GDM1 (cell line): Measurements from ENCODE around the gene MTMR10.

Source experiments
- DNase-seq: peaks from one replicate; lab custom pipeline; 2025; lab: John Stamatoyannopoulos, UW

Gene MTMR10

DNA sequence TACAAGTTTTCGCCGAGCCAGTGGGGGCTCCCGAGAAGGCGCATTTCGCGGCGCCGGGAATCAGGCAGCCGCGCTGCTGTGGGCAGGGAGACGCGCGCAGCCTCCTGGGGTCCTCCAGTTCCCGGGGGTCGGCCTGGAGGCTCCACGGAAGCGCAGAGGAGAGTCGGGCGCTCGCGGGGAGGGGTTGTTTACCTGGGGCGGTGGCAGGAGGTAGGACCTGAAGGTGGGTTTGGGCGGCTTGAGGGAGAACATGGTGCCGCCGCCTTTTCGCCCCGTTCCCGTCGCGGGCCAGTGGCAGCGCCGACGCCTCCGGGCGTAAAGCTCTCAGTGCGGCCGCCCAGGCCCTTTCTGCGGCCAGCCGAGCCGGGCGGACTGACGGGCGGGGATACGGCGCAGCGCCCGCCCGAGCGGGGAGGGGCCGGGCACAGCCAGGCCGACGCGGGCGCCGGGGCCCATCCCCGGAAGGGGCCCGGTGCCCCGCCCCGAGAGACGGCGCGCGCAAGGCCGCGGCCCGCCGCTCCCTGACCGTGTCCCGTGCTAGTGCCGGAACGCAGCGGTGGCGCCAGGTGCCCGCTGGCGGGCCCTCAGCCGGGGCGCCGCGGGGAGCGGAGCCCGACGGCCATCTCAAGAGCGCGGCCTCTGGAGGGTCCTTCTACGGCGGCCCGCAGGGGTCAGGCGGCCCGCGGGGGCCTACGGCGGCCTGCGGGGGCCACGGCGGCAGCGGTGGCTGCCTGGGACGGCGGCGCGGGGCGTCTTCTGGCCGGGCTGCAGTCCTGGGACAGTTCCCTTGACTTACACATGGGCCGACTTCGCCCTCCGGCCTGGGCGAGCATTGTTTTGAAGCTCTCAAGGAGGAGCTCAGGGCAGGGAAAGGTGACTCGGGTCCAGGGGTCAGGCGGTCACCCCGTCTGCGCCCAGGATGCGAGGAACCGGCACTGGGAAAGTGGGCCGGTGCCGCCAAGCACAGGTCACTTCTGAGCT lies at the start of gene MTMR10:
MTMR10 (minus strand) TSS at position 374 of the 981 bp plus-strand sequence; CDS start at position 252, 122 bp downstream.
- DNase-seq: peak; percentile 79

GRCh38 chr15:31040611-31041010 lies 49.2 kb upstream of the MTMR10 start:
- DNase-seq: no peak

GRCh38 chr15:31039961-31040360 lies 48.5 kb upstream of the MTMR10 start:
- no peak for DNase-seq

GRCh38 chr15:31037731-31038477 lies 46.5 kb upstream of the MTMR10 start:
- DNase-seq: no peak

DNA sequence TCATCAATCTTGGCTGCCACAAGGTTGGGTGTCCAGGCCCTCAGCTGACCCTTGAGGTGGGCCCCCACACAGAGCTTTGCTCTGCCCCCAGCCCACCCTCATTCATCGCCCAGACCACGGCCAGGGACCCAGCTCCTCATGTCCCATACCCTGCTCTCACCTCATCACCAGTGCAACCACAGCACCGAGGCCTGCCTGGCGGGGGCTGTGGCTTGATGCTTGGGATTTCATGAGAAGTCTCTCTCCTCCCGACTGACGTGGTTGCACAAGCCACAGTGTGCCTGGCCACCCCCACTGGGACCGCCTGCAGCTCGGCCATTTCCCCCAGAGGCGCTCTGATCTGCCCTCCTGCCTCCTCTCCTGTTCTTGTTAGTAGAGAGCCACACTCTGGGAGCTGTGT lies 45.4 kb upstream of the MTMR10 start:
- no peak for DNase-seq

DNA sequence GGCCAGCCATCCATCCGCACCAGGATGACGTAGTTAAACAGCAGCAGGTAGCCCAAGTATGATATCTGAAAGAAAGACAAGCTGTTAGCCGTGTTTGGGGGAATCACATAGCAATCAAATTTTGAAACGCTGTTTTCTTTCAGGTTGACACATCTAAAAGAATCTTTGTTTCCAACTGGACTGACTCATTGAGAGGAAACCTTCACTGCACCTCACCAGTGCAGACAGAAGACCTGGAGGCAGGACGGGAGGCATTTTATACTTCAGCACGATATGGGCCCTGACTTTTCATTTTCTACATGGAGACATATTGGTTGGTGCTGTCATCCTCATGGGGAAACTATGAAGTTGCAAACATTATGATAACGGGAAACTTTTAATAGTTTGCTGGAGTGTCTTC lies 44.2 kb upstream of the MTMR10 start:
- no peak for DNase-seq

- no peak for DNase-seq
Observed at GRCh38 chr15:31034152-31034551, 42.7 kb upstream of the MTMR10 start.

GRCh38 chr15:31032961-31033371 lies 41.5 kb upstream of the MTMR10 start:
- no peak for DNase-seq

- no peak for DNase-seq
Observed at GRCh38 chr15:31031471-31032067, 40.1 kb upstream of the MTMR10 start.

DNA sequence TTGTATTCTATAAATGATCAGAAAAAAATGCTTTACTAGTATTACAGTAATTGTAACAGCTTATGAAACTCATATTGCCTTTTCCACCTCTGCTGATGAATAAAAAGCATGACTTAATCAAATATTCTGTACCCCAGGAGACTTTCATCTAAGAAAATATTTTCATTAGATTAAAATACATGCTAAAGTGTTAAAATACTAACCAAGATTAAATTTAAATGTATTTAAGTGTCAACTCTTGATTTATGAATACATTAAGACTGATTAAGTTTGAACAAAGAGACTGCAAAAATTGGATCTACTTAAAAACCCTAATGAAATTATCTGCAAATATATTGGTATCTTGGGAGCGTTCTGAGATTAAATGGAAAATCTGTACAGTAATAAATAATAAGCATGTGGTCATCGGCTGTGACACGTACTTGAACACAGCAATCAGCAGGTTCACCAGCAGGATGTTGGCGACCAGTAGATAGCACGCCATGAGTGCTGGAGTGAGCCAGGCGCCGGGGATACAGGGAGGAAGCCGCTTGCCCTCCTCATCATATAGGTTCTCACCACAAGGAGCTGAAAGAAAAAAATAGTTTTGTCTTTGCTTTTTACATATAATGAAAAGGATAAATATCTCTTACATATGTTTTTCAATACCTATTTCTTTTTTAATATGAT lies 36.6 kb upstream of the MTMR10 start:
- no peak for DNase-seq

- no peak for DNase-seq
Observed at GRCh38 chr15:31025996-31026395, 34.6 kb upstream of the MTMR10 start.

DNA sequence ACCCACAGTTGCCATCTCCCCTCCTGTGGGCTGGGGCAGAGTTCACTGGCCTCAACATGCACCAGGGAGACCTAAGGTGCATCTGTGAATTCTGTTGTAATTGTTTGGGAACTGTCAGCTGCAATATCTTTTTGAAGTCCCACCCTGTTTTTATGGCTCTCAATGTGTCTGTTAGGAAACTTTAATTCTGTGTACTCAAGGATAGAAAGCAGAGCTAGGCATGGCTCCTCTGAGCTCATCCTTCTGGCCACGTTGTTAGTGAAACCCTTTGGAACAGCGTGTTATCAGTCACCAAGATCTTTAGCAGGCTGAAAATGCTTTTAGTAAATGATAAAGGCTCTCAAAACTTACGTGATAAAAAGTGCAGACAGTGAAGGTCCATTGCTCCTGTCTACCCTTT lies 33.6 kb upstream of the MTMR10 start:
- DNase-seq: no peak

DNA sequence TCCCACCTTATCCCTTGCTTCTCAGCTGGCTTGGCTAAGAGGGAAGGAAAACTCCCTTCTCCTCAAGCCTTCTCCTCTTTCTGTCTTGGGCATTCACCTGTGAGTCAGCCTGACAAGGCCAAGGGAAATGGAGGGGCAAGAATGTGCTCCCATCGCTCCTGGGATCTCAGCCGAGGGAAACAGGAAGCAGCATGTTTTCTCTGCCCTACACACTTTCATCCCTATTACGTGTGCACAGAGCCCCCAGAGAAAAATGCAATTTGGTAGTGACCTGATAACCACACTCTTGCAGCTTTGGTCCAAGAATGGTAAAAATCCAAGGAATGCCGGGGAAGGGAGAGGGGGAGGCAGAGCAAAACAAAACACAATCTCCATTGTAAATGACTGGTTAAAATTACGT lies 32.9 kb upstream of the MTMR10 start:
- DNase-seq: no peak

GRCh38 chr15:31023841-31024240 lies 32.4 kb upstream of the MTMR10 start:
- DNase-seq: no peak

GRCh38 chr15:31021067-31021665 lies 29.7 kb upstream of the MTMR10 start:
- no peak for DNase-seq

- DNase-seq: no peak
Observed at GRCh38 chr15:31020542-31020941, 29.1 kb upstream of the MTMR10 start.

DNA sequence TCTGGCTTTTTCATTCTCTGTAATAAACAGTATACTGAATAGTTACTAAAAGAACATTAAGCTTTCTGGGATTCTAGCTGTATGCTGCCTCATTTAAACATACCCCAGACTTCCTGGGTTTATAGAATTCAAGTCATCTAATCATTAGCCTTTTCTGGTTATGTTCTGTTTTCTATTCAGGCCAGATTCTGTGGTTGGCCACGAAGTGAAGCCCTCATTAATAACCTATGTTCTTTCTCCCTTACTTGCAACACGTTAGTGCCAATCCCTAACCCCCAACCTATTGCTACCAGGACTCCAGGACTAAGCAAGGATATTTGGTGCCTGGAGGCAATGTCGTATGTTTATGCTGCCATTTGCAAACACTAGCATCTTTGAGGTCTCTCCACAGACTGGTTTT lies 28.6 kb upstream of the MTMR10 start:
- no peak for DNase-seq

DNA sequence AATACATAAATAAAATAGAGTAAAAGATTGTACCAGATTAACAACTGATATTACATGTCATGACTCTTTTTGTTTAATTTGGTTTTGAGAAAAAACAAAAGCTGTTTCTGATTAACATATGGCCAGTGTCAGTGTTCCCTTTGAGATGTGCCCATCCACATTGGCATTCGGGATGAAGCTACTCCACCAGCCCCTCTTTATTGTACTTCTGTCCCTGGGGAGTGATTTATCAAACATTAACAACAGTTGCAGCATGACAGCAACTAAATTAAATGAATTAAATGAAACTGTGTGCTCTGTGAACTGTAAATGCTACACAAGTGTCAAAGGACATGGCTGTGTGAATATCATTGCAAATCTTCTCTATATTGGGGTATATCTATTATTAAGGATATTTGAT lies 25.9 kb upstream of the MTMR10 start:
- DNase-seq: no peak

- no peak for DNase-seq
Observed at GRCh38 chr15:31016446-31016915, 25.1 kb upstream of the MTMR10 start.

- no peak for DNase-seq
Observed at GRCh38 chr15:31014608-31014925, 23.1 kb upstream of the MTMR10 start.

- DNase-seq: no peak
Observed at GRCh38 chr15:31013863-31014607, 22.6 kb upstream of the MTMR10 start.
